Muscle of leg (tissue), 11 donors: Measurements from ENCODE around the gene PPP2R2B. TPM values are rescaled to one million over a fixed set of nuclear protein-coding genes. Genes with fewer than 3 reads are reported as not detected.

Experiments
- DNase-seq: peaks from one replicate; pipeline ENCODE4 v3.0.0; 2013
- H3K27ac ChIP-seq: one replicate; pipeline ENCODE4 v1.5.1; 2013; ENCODE audit warnings: mild to moderate bottlenecking, low read length, control low read depth
- H3K27me3 ChIP-seq: one replicate; pipeline ENCODE4 v1.6.1; 2013; ENCODE audit warnings: low read length; ENCODE audit not compliant: control insufficient read depth, insufficient read depth
- H3K36me3 ChIP-seq: one replicate; pipeline ENCODE4 v1.6.1; 2013; ENCODE audit warnings: low read length; ENCODE audit not compliant: control insufficient read depth, insufficient read depth
- H3K4me1 ChIP-seq: one replicate; pipeline ENCODE4 v1.6.1; 2013; ENCODE audit warnings: low read length; ENCODE audit not compliant: control insufficient read depth, insufficient read depth
- H3K4me3 ChIP-seq: one replicate; pipeline ENCODE4 v1.5.1; 2013; ENCODE audit warnings: low read length, control low read depth
- H3K9me3 ChIP-seq: replicated peaks from 2 replicates; pipeline ENCODE4 v1.6.1; 2013; ENCODE audit warnings: low read depth, low read length; ENCODE audit not compliant: control insufficient read depth
- WGBS: methylation state at CpG from one replicate; pipeline ENCODE4 v1.1.5; 2013; ENCODE audit warnings: missing lambda C conversion rate; ENCODE audit not compliant: insufficient coverage; 5-methylcytosine and 5-hydroxymethylcytosine counted together
- polyA plus RNA-seq, 8 donors: library from polyadenylated mRNA; unstranded; fragments of 120-200 nt; gene quantifications; one replicate each; pipeline versions ENCODE4 v1.2.1 to v1.2.3, GENCODE V29; 2013; ENCODE audit warnings: inconsistent platforms in 1 of 8, low replicate concordance in 1 of 8; ENCODE audit not compliant: insufficient read length in 8 of 8, insufficient read depth in 1 of 8
- total RNA-seq: library from RNA; stranded (reverse); fragments of 120-200 nt; gene quantifications from one replicate; pipeline ENCODE4 v1.2.4, GENCODE V29; 2013

Gene PPP2R2B
- total and polyA plus RNA-seq, 9 donors, result 0.63 to 4.2 (median 1.5) TPM

DNA sequence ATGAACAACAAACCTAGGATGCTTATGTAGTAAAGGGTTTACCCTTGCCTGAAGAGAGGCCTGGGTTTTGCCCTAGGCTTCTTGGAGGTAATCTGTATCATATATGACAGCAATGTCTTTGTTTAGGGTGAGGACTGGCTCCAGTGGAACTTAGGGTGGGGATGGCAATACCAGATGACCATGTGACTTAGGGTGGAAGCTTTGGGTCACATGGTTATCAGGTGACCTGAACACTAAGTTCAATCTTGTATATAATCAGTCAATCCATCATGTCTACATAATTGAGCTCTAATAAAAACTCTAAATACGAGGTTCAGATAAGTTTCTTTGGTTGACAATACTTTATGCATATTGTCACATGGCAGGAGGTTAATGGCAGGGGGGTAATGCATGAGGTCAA, 10.6 kb upstream of the PPP2R2B start:
- Histone ChIP-seq H3K9me3 (no peaks in the 10 kb centered on the region), H3K27ac (no peak overlapping the region), H3K4me1 (no peaks in the 10 kb centered on the region), H3K27me3 (no peaks in the 10 kb centered on the region), H3K4me3 (no peak overlapping the region), H3K36me3 (no peaks in the 10 kb centered on the region)
- WGBS, result no CpG with 5 or more reads among the region's 1 CpG
- no peak for DNase-seq

DNA sequence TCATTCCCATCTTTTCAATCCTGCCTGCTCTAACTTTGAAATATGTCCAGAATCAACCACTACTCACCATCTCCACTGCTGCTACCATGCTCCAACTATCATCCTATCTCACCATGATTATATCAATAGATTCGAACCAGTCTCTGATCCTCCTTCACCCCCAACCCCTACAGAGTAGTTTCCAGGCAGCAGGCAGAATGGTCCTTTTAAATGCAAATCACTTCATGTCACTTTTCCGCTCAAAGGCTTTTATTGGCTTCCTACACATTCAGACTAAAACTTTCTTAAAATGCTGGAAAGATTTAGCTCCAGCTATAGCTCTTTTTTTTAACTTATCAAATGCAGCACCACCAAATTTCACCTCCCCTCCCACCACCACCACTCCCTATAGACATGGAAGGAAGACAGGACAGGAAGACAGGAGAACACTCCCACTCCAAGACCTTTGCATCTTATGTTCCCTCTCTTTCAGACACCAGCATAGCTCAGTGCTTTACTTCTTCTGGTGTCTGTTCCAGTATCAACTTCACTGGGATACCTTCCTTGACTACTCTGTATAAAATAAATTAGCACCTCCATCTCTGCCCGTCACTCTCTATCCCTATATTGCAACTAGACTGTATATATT, 9.9 kb upstream of the PPP2R2B start:
- no peaks in the 10 kb centered on the region for H3K36me3 ChIP-seq
- H3K9me3 ChIP-seq, result no peaks in the 10 kb centered on the region
- H3K4me3 ChIP-seq, result no peak overlapping the region
- no peaks in the 10 kb centered on the region for H3K4me1 ChIP-seq
- no peak overlapping the region for H3K27ac ChIP-seq
- 58% methylated on average over 2 of the region's 3 CpGs for WGBS
- no peaks in the 10 kb centered on the region for H3K27me3 ChIP-seq
- no peak for DNase-seq

DNA sequence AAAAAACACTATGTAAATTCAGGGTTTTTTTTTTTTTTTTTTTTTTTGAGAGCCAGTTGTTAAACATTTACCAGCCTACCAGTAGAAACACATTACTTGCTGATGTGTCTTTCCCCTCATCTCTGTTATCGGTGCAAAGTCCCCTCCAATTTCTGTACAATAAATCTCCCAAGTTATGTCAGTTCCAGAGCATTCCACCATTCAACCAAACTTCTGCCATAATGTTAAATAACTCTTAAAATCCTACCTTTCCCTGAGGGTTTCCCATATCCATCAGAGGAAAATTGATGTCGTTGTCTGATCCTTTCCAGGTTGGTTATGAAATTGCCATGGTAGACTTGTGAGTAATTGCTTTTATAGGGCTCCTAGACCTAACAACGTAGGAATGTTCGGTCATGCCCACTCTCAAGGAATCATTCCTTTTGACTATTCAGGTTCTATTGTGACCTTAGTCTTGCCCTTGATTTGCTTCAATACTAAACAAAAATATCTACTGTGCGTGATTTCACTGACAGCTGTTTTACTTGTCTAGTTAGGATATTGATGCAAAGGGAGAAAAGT, 5.6 kb upstream of the PPP2R2B start:
- H3K27ac ChIP-seq, result no peak overlapping the region
- WGBS, result 75% methylated on average over 1 of the region's 5 CpGs
- no peaks in the 10 kb centered on the region for H3K4me1 ChIP-seq
- no peak for DNase-seq
- H3K4me3 ChIP-seq, result no peak overlapping the region
- H3K9me3 ChIP-seq, result no peaks in the 10 kb centered on the region
- H3K36me3 ChIP-seq, result no peaks in the 10 kb centered on the region
- peaks cover 3% of the 10 kb centered on the region for H3K27me3 ChIP-seq

DNA sequence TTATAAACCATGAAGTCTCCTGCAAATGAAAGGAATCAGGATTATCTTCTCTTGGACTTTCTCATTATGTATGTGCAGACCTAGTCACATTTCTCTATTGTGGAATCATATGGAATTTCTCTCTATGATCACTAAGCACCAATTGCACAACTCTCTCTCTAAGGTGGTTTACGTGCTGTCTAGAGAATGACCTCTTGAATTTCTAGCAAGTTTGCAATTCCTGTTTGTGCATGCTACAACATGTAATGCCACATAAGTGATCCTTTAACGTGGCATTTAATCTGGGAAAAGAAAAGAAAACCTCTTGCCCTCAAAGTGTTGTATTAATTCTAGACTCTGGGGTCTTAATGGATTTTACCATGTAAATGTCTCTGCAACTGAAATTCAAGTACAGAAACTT, 5.0 kb upstream of the PPP2R2B start:
- no peaks in the 10 kb centered on the region for H3K36me3 ChIP-seq
- no peaks in the 10 kb centered on the region for H3K9me3 ChIP-seq
- peaks cover 9% of the 10 kb centered on the region for H3K27me3 ChIP-seq
- H3K4me3 ChIP-seq, result no peak overlapping the region
- H3K4me1 ChIP-seq, result peaks cover 5% of the 10 kb centered on the region
- no CpG with 5 or more reads among the region's 2 CpGs for WGBS
- no peak for DNase-seq
- no peak overlapping the region for H3K27ac ChIP-seq

GRCh38 chr5:146880966-146881365, 2.4 kb upstream of the PPP2R2B start:
- Histone ChIP-seq H3K27ac (no peak overlapping the region), H3K36me3 (no peaks in the 10 kb centered on the region), H3K4me1 (peaks cover 16% of the 10 kb centered on the region), H3K9me3 (no peaks in the 10 kb centered on the region), H3K27me3 (peaks cover 25% of the 10 kb centered on the region), H3K4me3 (no peak overlapping the region)
- no peak for DNase-seq
- 86% methylated on average over 1 of the region's 7 CpGs for WGBS

DNA sequence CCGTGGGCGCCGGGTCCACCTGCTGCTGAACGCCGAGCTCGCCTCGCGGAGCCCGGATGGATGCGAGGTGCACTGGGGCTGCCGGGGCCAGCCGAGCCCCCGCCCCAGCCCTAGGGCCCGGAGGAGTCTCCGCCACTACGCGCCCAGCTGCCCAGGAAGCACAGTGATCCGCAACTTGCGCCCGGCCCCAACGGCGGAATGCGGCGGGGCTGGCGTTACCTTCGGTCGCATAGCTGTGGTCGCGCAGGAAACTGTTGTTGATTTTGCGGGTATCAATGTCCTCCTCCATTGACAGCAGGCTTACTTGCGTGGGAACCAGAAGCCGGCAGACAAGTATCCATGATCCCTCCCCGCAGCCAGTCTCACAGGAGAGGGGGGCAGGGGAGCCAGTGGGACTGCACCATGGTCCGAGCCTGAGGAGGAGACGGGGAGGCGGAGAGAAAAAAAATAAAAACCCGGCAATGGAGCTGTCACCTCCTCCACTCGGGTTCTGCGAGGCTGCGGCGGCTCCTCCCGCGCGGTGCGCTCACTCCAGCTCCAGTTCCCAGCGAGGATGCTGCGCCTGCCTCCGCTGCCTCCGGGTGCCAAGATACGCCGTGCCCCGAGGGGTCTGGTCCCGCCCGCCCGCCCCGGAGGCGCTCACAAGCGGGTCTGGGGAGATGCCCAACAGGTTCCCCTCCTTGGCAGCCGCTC, 628 bp downstream of the PPP2R2B start:
- no peak overlapping the region for H3K27ac ChIP-seq
- H3K36me3 ChIP-seq, result no peaks in the 10 kb centered on the region
- H3K4me3 ChIP-seq, result peak overlapping the region; percentile 40
- under 1% methylated on average over 30 of the region's 59 CpGs for WGBS
- DNase-seq, result peak; percentile 17
- peaks cover 16% of the 10 kb centered on the region for H3K4me1 ChIP-seq
- H3K27me3 ChIP-seq, result peaks cover 25% of the 10 kb centered on the region
- H3K9me3 ChIP-seq, result no peaks in the 10 kb centered on the region

DNA sequence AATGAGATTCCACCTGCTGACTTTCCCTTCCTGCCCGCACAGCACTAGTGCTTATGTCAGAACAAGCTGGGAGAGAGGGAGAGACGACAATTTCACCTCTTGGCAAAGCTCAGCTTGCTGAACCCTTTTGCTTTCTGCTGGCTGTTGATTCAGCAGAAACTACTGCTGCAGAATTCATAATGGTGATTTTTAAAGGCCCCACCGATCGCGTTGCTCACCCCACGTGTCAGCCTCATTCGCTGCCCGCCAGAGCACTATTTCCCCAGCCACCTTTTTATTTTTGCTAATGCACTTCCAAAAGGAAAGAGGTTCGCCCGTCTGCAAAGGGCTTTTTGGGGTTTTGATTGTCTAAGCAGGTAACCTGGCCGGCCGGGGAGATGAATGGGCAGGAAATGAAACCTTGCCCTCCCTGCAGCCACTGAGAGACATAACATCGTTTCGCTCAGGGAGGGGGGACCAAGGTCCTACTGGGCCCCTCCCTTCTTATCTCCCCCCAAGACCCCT, 1.3 kb downstream of the PPP2R2B start:
- WGBS, result 3% methylated on average over 6 of the region's 14 CpGs
- H3K27me3 ChIP-seq, result peaks cover 25% of the 10 kb centered on the region
- H3K9me3 ChIP-seq, result no peaks in the 10 kb centered on the region

GRCh38 chr5:146873186-146873917, 5.2 kb downstream of the PPP2R2B start:
- H3K27me3 ChIP-seq, result peaks cover 15% of the 10 kb centered on the region
- no peaks in the 10 kb centered on the region for H3K36me3 ChIP-seq
- no peak for DNase-seq
- no peak overlapping the region for H3K4me3 ChIP-seq
- no peaks in the 10 kb centered on the region for H3K9me3 ChIP-seq
- WGBS, result 84% methylated on average over 7 of the region's 7 CpGs
- H3K4me1 ChIP-seq, result peaks cover 9% of the 10 kb centered on the region
- H3K27ac ChIP-seq, result no peak overlapping the region

More for the DNA sequence above, 1.3 kb downstream of the PPP2R2B start:
- no peak overlapping the region for H3K27ac ChIP-seq
- H3K4me3 ChIP-seq, result peak overlapping the region; percentile 40
- DNase-seq, result peak; percentile 15
- no peaks in the 10 kb centered on the region for H3K36me3 ChIP-seq
- H3K4me1 ChIP-seq, result peaks cover 16% of the 10 kb centered on the region

- Histone ChIP-seq H3K9me3 (no peaks in the 10 kb centered on the region), H3K4me1 (peaks cover 2% of the 10 kb centered on the region), H3K27me3 (peaks cover 3% of the 10 kb centered on the region), H3K36me3 (no peaks in the 10 kb centered on the region), H3K4me3 (no peak overlapping the region), H3K27ac (no peak overlapping the region)
- 40% methylated on average over 1 of the region's 1 CpG for WGBS
- no peak for DNase-seq
These were observed 6.4 kb downstream of the PPP2R2B start for GRCh38 chr5:146872188-146872587.
